Thymus (tissue), 11 donors: ENCODE results near the gene SLC22A7. TPM values are rescaled to one million over a fixed set of nuclear protein-coding genes. Genes with fewer than 3 reads are reported as not detected.

Experiments used
- DNase-seq, 9 donors: peaks; one replicate each; pipeline ENCODE4 v3.0.0-alpha.2; 2013; ENCODE audit warnings: low spot score in 9 of 9, low read depth in 6 of 9, missing footprints in 1 of 9
- H3K27ac ChIP-seq, 2 donors: one replicate each; pipeline ENCODE4 v1.5.1; 2013; ENCODE audit warnings: control low read depth in 1 of 2, low read depth in 1 of 2, low read length in 1 of 2, mild to moderate bottlenecking in 1 of 2, moderate library complexity in 1 of 2
- H3K27me3 ChIP-seq, 2 donors: one replicate each; pipeline ENCODE4 v1.5.1; 2013; ENCODE audit warnings: low read length in 1 of 2; ENCODE audit not compliant: control insufficient read depth in 2 of 2, insufficient read depth in 1 of 2
- H3K36me3 ChIP-seq, 2 donors: one replicate each; pipeline ENCODE4 v1.5.1; 2013; ENCODE audit warnings: low read length in 1 of 2, mild to moderate bottlenecking in 1 of 2, moderate library complexity in 1 of 2; ENCODE audit not compliant: control insufficient read depth in 2 of 2, insufficient read depth in 2 of 2
- H3K4me1 ChIP-seq, 2 donors: one replicate each; pipeline ENCODE4 v1.5.1; 2013; ENCODE audit warnings: low read length in 2 of 2; ENCODE audit not compliant: control insufficient read depth in 2 of 2, insufficient read depth in 2 of 2
- H3K4me3 ChIP-seq, 2 donors: one replicate each; pipeline ENCODE4 v1.5.1; 2013; ENCODE audit warnings: low read length in 2 of 2, control low read depth in 1 of 2, mild to moderate bottlenecking in 1 of 2
- H3K9me3 ChIP-seq, 2 donors: one replicate each; pipeline ENCODE4 v1.5.1; 2013; ENCODE audit warnings: low read length in 1 of 2, mild to moderate bottlenecking in 1 of 2; ENCODE audit not compliant: control insufficient read depth in 2 of 2, insufficient read depth in 1 of 2
- WGBS: extraction: QIAGEN DNeasy Blood & Tissue Kit; methylation state at CpG from one replicate; pipeline ENCODE4 v1.1.7; 2013; 5-methylcytosine and 5-hydroxymethylcytosine counted together
- polyA plus RNA-seq: library from polyadenylated mRNA; stranded (reverse); fragments of 200-250 nt; gene quantifications from one replicate; pipeline ENCODE4 v1.2.3, GENCODE V29; 2013
- total RNA-seq: library from RNA; stranded (reverse); fragments of 120-200 nt; gene quantifications from one replicate; pipeline ENCODE4 v1.2.4, GENCODE V29; 2013
- donor health status: healthy.

Gene SLC22A7
- total and polyA plus RNA-seq, 2 donors = 0.09 to 0.16 TPM

DNA sequence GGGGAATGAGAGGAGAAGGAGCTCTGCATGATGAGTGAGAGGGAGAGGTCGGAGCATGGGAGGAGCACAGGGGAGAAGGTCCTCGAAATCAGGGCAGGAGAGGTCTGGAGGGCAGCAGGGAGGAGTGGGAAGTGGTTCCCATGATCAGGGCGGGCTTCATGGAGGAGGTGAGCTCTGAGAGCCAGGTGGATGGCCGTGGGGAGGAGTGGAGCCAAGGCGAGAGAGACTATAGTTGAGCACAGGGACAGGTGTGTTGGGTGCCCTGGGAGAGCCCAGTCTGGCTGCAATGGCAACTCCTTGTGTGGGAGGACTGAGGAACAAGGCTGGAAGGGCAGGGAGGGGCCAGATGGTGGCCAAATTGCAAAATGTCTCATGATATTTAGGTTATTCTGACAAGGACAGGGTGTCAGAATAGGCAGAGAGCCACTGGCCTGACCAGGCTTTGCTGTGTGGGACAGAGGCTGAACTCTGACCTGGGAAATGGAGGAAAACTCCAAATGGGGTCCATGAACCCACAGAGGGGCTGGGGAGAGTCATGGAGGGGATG is 33.4 kb upstream of the SLC22A7 start:
- Histone ChIP-seq H3K27ac (no peak overlapping the region), H3K36me3 (no peaks in the 10 kb centered on the region), H3K9me3 (no peaks in the 10 kb centered on the region), H3K27me3 (peaks cover 2 to 41% of the 10 kb centered on the region in 2 donors), H3K4me1 (peaks cover 5 to 12% of the 10 kb centered on the region in 2 donors), H3K4me3 (no peak overlapping the region)
- 92% methylated on average over 5 of the region's 5 CpGs for WGBS
- DNase-seq = no peak

DNA sequence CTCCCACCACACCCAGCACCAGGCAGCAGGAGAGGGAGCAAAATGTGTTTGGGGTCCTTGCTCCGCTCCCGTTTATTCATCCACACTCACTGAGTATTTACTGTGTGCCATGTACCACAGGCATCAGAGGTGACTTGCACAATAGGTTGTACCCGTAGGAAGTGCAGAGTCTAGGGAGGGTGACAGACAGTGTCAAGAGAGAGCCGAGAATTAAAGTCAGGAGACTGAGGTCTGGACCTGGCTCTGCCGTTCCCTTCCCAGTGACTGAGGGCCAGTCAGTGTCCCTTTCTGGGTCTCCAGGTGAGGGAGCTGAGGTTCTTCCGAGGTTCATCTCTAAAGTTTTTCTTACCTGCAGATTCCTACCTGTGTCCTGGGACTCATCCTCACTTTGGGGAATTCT is 32.5 kb upstream of the SLC22A7 start:
- H3K4me3 ChIP-seq = no peak overlapping the region
- peaks cover 0 to 2% of the 10 kb centered on the region in 2 donors for H3K9me3 ChIP-seq
- WGBS = 95% methylated on average over 6 of the region's 6 CpGs
- no peak overlapping the region for H3K27ac ChIP-seq
- H3K4me1 ChIP-seq = peaks cover 9 to 20% of the 10 kb centered on the region in 2 donors
- peaks cover 2 to 50% of the 10 kb centered on the region in 2 donors for H3K27me3 ChIP-seq
- no peak for DNase-seq
- H3K36me3 ChIP-seq = no peaks in the 10 kb centered on the region

DNA sequence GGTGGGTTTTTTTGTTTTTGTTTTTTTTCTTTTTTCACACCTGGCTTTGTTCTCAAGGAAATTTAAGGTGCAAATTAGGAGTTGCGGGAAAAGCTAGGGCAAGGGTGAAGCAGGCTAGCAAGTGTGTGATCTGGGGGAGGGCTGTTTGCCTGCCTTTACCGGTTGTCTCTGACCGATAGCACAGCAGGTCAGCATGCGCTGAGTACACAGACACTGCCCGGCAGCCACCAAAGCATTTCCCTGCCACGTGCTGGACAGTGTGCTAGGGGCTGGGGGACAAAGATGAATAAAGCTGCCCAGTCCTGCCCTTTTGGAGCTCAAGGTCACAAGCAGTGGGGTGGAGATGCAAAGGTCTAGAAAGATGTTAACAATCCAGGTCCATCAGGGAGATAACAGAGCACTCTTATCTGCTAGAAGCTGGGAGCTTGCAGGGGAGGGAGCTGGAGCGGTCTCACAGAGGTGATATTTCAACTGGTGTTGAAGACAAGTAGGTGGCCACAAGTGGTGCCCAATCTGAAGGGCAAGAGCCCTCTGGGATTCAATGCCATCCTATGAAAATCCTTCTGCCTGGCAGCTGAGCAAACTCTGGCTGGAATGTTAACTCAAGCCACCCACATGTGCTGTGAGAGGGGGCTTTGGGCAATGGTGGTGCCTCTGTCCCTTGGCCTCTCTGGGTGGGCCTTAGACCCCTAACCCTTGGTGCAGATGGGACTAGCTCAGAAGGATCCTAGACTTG is 30.3 kb upstream of the SLC22A7 start:
- Histone ChIP-seq H3K36me3 (no peaks in the 10 kb centered on the region), H3K27me3 (peaks cover 2 to 72% of the 10 kb centered on the region in 2 donors), H3K4me1 (peaks cover 9 to 22% of the 10 kb centered on the region in 2 donors), H3K4me3 (no peak overlapping the region), H3K27ac (no peak overlapping the region), H3K9me3 (peaks cover 0 to 2% of the 10 kb centered on the region in 2 donors)
- no peak for DNase-seq
- 96% methylated on average over 7 of the region's 7 CpGs for WGBS

DNA sequence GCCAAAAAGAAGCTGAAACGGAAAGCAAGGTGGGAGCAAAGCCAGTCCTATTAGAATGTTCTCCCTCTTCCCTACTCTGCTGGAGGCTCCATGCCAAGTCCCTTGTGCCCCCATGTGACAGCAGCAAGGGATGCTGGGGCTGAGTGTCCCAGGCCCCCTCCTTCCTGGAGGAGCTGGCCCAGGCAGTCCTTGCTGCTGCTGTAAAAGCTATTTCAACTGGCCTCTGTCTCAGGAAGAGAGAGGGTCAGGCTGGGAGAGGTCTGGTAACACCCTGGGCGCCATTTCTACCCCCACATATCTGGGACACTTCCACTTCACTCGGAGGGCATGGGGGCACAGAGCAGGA is 29.7 kb upstream of the SLC22A7 start:
- WGBS = 76% methylated on average over 3 of the region's 3 CpGs
- Histone ChIP-seq H3K27ac (no peak overlapping the region), H3K27me3 (peaks cover 4 to 78% of the 10 kb centered on the region in 2 donors)

DNA sequence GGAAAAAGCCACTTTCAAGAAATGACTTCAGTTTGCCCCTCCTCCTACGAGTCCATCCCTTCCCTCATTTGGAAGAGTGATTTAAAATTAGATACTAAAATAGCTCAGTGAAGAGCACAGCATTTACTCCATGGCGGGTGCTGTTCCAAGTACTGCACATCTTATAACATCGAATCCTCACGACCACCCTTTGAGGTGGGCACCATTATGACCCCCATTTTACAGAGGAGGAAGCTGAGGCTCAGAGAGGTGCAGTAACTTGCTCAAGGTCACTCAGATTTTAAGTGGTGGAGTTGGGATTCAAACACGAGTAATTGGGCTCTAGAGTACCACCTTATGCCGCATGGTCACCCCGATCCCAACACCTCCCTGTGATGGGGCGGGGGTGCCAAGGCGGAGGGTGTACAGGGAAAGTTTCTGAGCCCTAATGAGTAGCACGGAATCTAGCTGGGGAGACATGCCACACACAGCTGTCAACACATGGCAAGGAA is 29.2 kb upstream of the SLC22A7 start:
- no peak overlapping the region for H3K4me3 ChIP-seq
- no peak overlapping the region for H3K27ac ChIP-seq
- H3K36me3 ChIP-seq = no peaks in the 10 kb centered on the region
- 86% methylated on average over 10 of the region's 10 CpGs for whole genome bisulfite sequencing
- peaks cover 9 to 22% of the 10 kb centered on the region in 2 donors for H3K4me1 ChIP-seq
- DNase-seq = no peak
- peaks cover 0 to 2% of the 10 kb centered on the region in 2 donors for H3K9me3 ChIP-seq
- H3K27me3 ChIP-seq = peaks cover 8 to 83% of the 10 kb centered on the region in 2 donors

More for the DNA sequence above, 29.7 kb upstream of the SLC22A7 start:
- no peak for DNase-seq
- Histone ChIP-seq H3K4me3 (no peak overlapping the region), H3K36me3 (no peaks in the 10 kb centered on the region), H3K4me1 (peaks cover 9 to 22% of the 10 kb centered on the region in 2 donors), H3K9me3 (peaks cover 0 to 2% of the 10 kb centered on the region in 2 donors)

DNA sequence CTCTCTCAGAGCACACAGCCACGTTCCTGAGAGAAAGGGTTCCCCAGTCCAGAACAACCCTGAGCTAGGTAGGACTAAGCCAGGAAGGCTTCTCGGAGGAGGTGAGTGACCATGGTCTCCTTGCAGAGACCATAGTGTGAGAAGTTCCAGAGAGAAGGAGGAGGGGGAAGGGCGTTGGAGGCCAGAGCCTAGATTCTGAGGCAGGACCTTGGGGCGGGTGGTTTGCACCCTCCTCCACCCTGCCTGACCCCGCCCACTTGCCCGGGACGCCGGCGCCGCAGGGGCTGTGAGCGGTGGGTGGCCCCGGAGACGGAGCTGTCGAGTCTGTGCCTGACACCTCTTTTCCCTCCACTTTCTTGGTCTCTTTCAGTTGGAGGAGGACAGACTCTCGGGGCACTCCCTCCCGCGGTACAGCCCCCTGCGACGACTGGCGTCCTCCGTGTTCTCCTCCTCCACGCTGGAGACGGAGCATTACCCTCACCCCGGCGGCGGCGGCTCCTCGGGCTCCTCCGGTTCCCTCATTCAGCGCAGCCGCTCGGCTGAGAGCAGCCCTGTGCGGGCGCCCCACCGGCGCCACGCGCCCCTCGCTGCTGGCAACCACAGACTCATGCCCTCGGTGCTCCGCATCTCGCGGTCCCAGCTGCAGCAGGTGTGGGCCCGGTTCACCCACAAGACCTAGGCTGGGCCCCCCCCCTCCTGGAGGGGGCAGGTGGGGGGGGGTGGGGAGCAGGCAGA is 28.6 kb upstream of the SLC22A7 start:
- Histone ChIP-seq H3K36me3 (no peaks in the 10 kb centered on the region), H3K27me3 (peaks cover 13 to 88% of the 10 kb centered on the region in 2 donors), H3K4me1 (peaks cover 9 to 22% of the 10 kb centered on the region in 2 donors), H3K4me3 (peak overlapping the region; percentile 16 to 49), H3K9me3 (peaks cover 0 to 2% of the 10 kb centered on the region in 2 donors), H3K27ac (peak overlapping the region in 1 of 2 donors; percentile 55)
- 3% methylated on average over 44 of the region's 44 CpGs for WGBS
- DNase-seq = peak in 5 of 9 donors; percentile 22 to 53 (median 35)

DNA sequence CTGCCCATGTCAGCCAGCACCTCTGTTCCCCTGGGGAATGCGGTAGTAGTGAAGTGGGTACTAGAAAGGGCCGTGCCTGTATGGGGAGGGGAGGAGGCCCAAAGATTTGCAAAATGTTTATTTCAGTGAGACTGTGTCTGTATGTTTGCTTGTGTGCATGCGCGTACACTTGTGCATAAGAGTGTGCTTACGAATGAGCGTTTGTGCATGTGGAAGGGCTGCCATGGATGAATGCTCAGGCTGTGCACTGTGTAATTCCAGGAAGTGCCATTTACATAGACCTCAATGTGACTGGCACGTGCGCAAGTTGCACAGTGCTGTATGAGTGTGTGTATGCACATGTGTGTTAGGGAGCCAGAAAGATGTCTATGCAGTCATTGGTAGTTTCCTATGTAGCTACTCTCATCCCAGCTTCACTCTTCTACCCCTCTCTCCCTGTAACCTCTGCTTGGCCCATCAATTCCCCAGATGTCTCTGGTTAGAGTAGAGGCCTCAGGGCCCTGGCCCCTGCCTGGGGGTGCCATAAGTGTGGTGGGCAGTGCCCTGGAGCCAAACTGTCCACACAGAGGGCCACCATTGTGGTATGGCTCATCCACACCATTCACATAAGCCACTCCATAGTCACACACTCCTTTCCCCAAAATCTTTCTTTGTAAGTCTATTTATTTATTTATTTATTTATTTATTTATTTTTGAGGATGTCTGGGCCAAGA is 26.8 kb upstream of the SLC22A7 start:
- Histone ChIP-seq H3K36me3 (no peaks in the 10 kb centered on the region), H3K4me1 (peaks cover 9 to 32% of the 10 kb centered on the region in 2 donors), H3K9me3 (peaks cover 0 to 2% of the 10 kb centered on the region in 2 donors), H3K4me3 (no peak overlapping the region), H3K27ac (no peak overlapping the region), H3K27me3 (peaks cover 29 to 96% of the 10 kb centered on the region in 2 donors)
- WGBS = 97% methylated on average over 8 of the region's 8 CpGs
- DNase-seq = no peak

DNA sequence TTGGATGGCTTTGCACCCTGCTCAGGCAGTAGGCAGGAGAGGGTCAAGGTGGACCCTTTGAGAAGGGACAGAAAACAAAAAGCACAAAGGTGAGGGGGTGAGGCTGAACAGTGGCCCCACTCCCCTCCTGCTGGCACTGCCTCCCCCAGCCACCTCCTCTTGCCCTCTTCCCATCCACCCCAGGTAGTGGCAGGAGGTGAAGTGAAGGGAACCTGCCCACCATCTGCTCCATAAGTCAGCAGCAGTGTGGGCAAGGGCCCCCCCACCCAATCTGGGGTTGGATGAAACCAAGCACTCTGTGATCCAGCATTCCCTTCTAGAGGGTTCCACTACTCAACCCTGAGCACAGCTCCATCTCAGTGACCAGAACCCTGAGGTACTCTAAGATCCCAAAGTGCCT is 26.1 kb upstream of the SLC22A7 start:
- Histone ChIP-seq H3K27ac (no peak overlapping the region), H3K36me3 (no peaks in the 10 kb centered on the region), H3K4me1 (peaks cover 9 to 35% of the 10 kb centered on the region in 2 donors), H3K4me3 (no peak overlapping the region), H3K27me3 (peaks cover 36 to 100% of the 10 kb centered on the region in 2 donors), H3K9me3 (peaks cover 0 to 7% of the 10 kb centered on the region in 2 donors)
- DNase-seq = no peak
